Neuron (in vitro differentiated cells): ENCODE results near the gene SLC29A3.

Experiments
- H2AFZ ChIP-seq: one replicate; pipeline ENCODE4 v1.6.1; 2013; ENCODE audit warnings: low read depth, mild to moderate bottlenecking, inconsistent platforms, low read length, moderate library complexity
- H3K27me3 ChIP-seq: one replicate; pipeline ENCODE4 v1.6.1; 2013; ENCODE audit warnings: low read length; ENCODE audit not compliant: insufficient read depth
- H3K36me3 ChIP-seq: one replicate; pipeline ENCODE4 v1.6.1; 2013; ENCODE audit warnings: low read length; ENCODE audit not compliant: insufficient read depth
- H3K4me1 ChIP-seq: one replicate; pipeline ENCODE4 v1.6.1; 2013; ENCODE audit warnings: low read length; ENCODE audit not compliant: insufficient read depth
- H3K4me3 ChIP-seq: 2 replicates; pipeline ENCODE4 v1.5.1; 2013; ENCODE audit warnings: mild to moderate bottlenecking, low read length, moderate library complexity
- H3K9me3 ChIP-seq: one replicate; pipeline ENCODE4 v1.6.1; 2013; ENCODE audit warnings: low read length

SLC29A3 gene

DNA sequence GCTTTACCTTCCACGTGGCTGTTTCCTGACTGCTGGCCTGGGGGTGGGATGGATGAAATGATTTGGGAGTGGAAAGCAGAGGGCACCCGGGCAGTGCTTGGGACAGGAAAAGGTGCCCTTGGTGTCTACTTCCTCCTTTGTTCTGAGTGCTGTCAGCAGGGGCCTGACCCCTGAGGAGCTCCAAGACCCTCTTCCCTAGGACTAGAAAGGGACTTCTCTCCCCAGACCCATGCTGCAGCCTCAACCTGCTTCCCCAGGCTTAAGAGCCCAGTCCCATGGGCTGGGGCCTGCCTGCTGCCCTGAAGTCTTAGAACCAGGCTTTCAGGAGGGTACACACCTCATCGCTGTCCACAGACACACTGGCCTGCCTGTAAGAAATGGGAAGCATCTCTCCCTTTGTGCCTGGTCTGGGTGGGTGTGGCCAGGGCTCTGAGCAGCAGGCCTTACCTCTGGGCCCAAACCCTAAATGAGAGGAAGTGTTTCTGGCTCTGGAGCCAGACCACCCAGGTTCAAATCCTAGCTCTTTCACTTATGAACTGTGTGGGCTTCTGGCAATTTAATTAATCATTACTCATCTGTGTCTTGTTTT, 90.6 kb downstream of the SLC29A3 start:
- Histone ChIP-seq H3K27me3 (peaks cover 11% of the 10 kb centered on the region), H2AFZ (no peak overlapping the region), H3K4me1 (no peaks in the 10 kb centered on the region), H3K9me3 (no peaks in the 10 kb centered on the region), H3K36me3 (no peaks in the 10 kb centered on the region), H3K4me3 (no peak overlapping the region)
